SK-N-SH treated with all-trans-retinoic acid at 6 μM for 48 hours (cell line): ENCODE results near the gene GSG1L.

Source experiments
- ATAC-seq: fragments of 200-7000 bp; cut with Tn5 transposase; 3 replicates; pipeline ENCODE4 v1.9.1; 2020; ENCODE audit warnings: mild to moderate bottlenecking, moderate library complexity
- ARNTL ChIP-seq: fragments of 450-650 bp; formaldehyde crosslinking; IDR thresholded peaks from 2 replicates; pipeline ENCODE4 v1.5.0; 2020; ENCODE audit warnings: low read depth, mild to moderate bottlenecking, moderate library complexity, borderline replicate concordance
- BACH2 ChIP-seq: fragments of 250-450 bp; sonication (Bioruptor Pico); IDR thresholded peaks from 2 replicates; pipeline ENCODE4 v1.9.0; 2021; ENCODE audit warnings: mild to moderate bottlenecking, borderline replicate concordance
- CSDC2 ChIP-seq: fragments of 250-450 bp; sonication (Bioruptor Pico); IDR thresholded peaks from 2 replicates; pipeline ENCODE4 v1.5.0; 2020; ENCODE audit warnings: mild to moderate bottlenecking, moderate library complexity
- CSRNP3 ChIP-seq: fragments of 250-450 bp; sonication (Bioruptor Pico); IDR thresholded peaks from 2 replicates; pipeline ENCODE4 v1.5.1; 2021; ENCODE audit warnings: mild to moderate bottlenecking, moderate library complexity
- ESRRG ChIP-seq: fragments of 250-450 bp; sonication (Bioruptor Pico); IDR thresholded peaks from 2 replicates; pipeline ENCODE4 v1.6.1; 2021; ENCODE audit warnings: mild to moderate bottlenecking
- ISL1 ChIP-seq: fragments of 250-450 bp; sonication (Bioruptor Pico); IDR thresholded peaks from 2 replicates; pipeline ENCODE4 v2.1.2; 2022; ENCODE audit warnings: mild to moderate bottlenecking, moderate library complexity
- OSR1 ChIP-seq: fragments of 250-450 bp; sonication (Bioruptor Pico); IDR thresholded peaks from 2 replicates; pipeline ENCODE4 v1.8.0; 2022; ENCODE audit warnings: moderate library complexity, mild to moderate bottlenecking, inconsistent platforms
- RARB ChIP-seq: fragments of 250-450 bp; sonication (Bioruptor Pico); IDR thresholded peaks from 2 replicates; pipeline ENCODE4 v1.8.0; 2021; ENCODE audit warnings: mild to moderate bottlenecking, moderate library complexity
- TCF4 ChIP-seq: fragments of 250-450 bp; sonication (Bioruptor Pico); IDR thresholded peaks from 2 replicates; pipeline ENCODE4 v1.8.0; 2021; ENCODE audit warnings: mild to moderate bottlenecking, moderate library complexity, borderline replicate concordance
- TOX ChIP-seq: fragments of 250-450 bp; sonication (Bioruptor Pico); IDR thresholded peaks from 2 replicates; pipeline ENCODE4 v1.8.0; 2021; ENCODE audit warnings: mild to moderate bottlenecking, moderate library complexity, borderline replicate concordance
- ZFP30 ChIP-seq: fragments of 450-650 bp; formaldehyde crosslinking; IDR thresholded peaks from 2 replicates; pipeline ENCODE4 v1.5.0; 2022; ENCODE audit warnings: mild to moderate bottlenecking, moderate library complexity
- ZNF70 ChIP-seq: fragments of 450-650 bp; formaldehyde crosslinking; IDR thresholded peaks from 2 replicates; pipeline ENCODE4 v1.5.0; 2020; ENCODE audit warnings: mild to moderate bottlenecking, moderate library complexity
- ZNF8 ChIP-seq: fragments of 450-650 bp; formaldehyde crosslinking; IDR thresholded peaks from 2 replicates; pipeline ENCODE4 v1.5.0; 2020; ENCODE audit warnings: mild to moderate bottlenecking, moderate library complexity
- TF ChIP-seq, protein P1 (sequence below): fragments of 250-450 bp; sonication (Bioruptor Pico); IDR thresholded peaks from 2 replicates; pipeline ENCODE4 v1.8.0; 2021; ENCODE audit warnings: low read depth, mild to moderate bottlenecking, moderate library complexity, borderline replicate concordance
- TF ChIP-seq, protein P2 (sequence below): fragments of 250-450 bp; sonication (Bioruptor Pico); IDR thresholded peaks from 2 replicates; pipeline ENCODE4 v1.8.0; 2020; ENCODE audit warnings: mild to moderate bottlenecking, moderate library complexity, borderline replicate concordance
- TF ChIP-seq, protein P3 (sequence below): fragments of 250-450 bp; sonication (Bioruptor Pico); IDR thresholded peaks from 2 replicates; pipeline ENCODE4 v1.5.0; 2020; ENCODE audit warnings: mild to moderate bottlenecking, moderate library complexity

Gene GSG1L

GRCh38 chr16:27922433-27922832 lies 141.1 kb downstream of the GSG1L start (continued):
- no peak for TF ChIP-seq TOX (CRISPR knock-in tag)
- TF ChIP-seq, protein P1, sequence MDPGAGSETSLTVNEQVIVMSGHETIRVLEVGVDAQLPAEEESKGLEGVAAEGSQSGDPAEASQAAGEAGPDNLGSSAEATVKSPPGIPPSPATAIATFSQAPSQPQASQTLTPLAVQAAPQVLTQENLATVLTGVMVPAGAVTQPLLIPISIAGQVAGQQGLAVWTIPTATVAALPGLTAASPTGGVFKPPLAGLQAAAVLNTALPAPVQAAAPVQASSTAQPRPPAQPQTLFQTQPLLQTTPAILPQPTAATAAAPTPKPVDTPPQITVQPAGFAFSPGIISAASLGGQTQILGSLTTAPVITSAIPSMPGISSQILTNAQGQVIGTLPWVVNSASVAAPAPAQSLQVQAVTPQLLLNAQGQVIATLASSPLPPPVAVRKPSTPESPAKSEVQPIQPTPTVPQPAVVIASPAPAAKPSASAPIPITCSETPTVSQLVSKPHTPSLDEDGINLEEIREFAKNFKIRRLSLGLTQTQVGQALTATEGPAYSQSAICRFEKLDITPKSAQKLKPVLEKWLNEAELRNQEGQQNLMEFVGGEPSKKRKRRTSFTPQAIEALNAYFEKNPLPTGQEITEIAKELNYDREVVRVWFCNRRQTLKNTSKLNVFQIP, result no peak

DNA sequence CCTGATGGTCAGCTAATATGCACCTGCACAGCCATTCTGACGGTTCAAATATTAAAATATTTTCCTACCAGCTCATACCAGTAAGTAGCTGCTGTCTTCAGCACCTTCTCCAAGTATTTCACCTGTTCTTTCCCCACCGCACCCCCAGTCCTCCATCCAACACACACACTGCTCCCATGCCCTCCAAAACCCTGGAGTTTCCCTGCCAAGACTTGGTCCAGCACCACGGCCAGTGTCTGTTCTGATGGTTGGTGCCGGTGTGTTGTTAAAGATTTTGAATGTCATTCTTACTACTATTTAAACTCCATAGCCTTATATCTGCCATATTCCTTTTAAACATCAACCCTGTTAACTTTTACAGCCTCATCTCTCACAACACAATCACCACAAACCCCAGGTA lies 142.4 kb downstream of the GSG1L start:
- ATAC-seq, result no peak
- no peak for TF ChIP-seq RARB (CRISPR knock-in tag)

- TF ChIP-seq ZNF70, result peak; percentile 70
- TF ChIP-seq CSDC2 (CRISPR knock-in tag), result no peak
- TF ChIP-seq TCF4 (CRISPR knock-in tag), result 0 out of 2 replicates have a peak, but pooled peaks have one; percentile 38
- ATAC-seq, result peak; percentile 76
Measured at GRCh38 chr16:27920391-27920891, 143.1 kb downstream of the GSG1L start.

- no peak for ATAC-seq
- TF ChIP-seq, protein P1, result no peak
- TF ChIP-seq, protein P2, sequence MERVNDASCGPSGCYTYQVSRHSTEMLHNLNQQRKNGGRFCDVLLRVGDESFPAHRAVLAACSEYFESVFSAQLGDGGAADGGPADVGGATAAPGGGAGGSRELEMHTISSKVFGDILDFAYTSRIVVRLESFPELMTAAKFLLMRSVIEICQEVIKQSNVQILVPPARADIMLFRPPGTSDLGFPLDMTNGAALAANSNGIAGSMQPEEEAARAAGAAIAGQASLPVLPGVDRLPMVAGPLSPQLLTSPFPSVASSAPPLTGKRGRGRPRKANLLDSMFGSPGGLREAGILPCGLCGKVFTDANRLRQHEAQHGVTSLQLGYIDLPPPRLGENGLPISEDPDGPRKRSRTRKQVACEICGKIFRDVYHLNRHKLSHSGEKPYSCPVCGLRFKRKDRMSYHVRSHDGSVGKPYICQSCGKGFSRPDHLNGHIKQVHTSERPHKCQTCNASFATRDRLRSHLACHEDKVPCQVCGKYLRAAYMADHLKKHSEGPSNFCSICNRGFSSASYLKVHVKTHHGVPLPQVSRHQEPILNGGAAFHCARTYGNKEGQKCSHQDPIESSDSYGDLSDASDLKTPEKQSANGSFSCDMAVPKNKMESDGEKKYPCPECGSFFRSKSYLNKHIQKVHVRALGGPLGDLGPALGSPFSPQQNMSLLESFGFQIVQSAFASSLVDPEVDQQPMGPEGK (CRISPR knock-in tag), result no peak
- TF ChIP-seq ZFP30 (CRISPR knock-in tag), result no peak
- TF ChIP-seq BACH2 (CRISPR knock-in tag), result no peak
- TF ChIP-seq OSR1 (CRISPR knock-in tag), result no peak
- TF ChIP-seq CSDC2 (CRISPR knock-in tag), result no peak
- TF ChIP-seq ESRRG, result no peak
- no peak for TF ChIP-seq RARB (CRISPR knock-in tag)
- TF ChIP-seq CSRNP3 (CRISPR knock-in tag), result no peak
Measured at GRCh38 chr16:27918755-27919154, 144.8 kb downstream of the GSG1L start.

DNA sequence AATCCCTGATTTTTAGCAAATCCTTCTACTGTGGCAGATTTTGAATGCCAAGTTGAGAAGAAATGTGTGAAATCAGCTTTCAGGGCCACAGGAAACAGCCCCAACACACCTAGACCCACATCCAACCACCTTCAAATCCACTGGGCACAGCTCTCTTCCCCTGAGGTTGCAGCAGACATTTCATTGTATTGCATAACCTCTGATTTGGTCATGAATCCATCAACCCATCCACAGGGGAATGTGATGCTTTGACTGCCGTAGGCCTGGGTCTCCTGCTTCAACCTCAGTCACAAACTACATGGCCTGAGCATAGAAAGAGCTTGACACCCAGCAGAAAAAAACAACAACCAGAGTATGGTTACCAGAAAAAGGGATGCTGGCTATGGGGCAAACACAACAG lies 145.6 kb downstream of the GSG1L start:
- no peak for TF ChIP-seq ISL1 (CRISPR knock-in tag)
- no peak for TF ChIP-seq ARNTL (CRISPR knock-in tag)
- no peak for TF ChIP-seq ZNF8 (CRISPR knock-in tag)
- no peak for TF ChIP-seq TCF4 (CRISPR knock-in tag)
- no peak for ATAC-seq

DNA sequence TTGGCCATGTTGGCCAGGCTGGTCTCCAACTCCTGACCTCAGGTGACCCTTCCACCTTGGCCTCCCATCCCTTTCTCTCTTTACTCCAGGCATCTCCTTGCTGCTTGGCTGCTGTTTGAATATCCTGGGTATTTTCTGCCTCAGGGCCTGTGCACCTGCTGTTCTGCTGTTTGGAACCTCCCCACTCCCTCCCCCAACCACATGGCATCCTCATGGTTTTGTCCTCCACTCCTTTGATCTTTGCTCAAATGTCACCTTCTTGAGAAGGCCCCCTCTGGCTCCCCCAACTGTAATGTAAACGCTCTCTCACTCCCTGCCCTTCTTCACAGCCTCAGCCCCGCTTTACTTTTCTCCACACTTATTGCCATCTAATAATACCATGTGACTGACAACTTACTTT lies 152.0 kb downstream of the GSG1L start:
- TF ChIP-seq, protein P3, sequence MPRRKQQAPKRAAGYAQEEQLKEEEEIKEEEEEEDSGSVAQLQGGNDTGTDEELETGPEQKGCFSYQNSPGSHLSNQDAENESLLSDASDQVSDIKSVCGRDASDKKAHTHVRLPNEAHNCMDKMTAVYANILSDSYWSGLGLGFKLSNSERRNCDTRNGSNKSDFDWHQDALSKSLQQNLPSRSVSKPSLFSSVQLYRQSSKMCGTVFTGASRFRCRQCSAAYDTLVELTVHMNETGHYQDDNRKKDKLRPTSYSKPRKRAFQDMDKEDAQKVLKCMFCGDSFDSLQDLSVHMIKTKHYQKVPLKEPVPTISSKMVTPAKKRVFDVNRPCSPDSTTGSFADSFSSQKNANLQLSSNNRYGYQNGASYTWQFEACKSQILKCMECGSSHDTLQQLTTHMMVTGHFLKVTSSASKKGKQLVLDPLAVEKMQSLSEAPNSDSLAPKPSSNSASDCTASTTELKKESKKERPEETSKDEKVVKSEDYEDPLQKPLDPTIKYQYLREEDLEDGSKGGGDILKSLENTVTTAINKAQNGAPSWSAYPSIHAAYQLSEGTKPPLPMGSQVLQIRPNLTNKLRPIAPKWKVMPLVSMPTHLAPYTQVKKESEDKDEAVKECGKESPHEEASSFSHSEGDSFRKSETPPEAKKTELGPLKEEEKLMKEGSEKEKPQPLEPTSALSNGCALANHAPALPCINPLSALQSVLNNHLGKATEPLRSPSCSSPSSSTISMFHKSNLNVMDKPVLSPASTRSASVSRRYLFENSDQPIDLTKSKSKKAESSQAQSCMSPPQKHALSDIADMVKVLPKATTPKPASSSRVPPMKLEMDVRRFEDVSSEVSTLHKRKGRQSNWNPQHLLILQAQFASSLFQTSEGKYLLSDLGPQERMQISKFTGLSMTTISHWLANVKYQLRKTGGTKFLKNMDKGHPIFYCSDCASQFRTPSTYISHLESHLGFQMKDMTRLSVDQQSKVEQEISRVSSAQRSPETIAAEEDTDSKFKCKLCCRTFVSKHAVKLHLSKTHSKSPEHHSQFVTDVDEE (CRISPR knock-in tag), result no peak
- TF ChIP-seq ISL1 (CRISPR knock-in tag), result no peak
- TF ChIP-seq, protein P1, result no peak
- no peak for ATAC-seq
